K562 (cell line): ENCODE results near the gene ESCO1. TPM values are rescaled to one million over a fixed set of nuclear protein-coding genes. Genes with fewer than 3 reads are reported as not detected.

Experiments used
- ARNT ChIP-seq, 2 experiments: fragments of 450-650 bp; IDR thresholded peaks; 2 replicates each; pipeline ENCODE4 v1.6.1; 2016; ENCODE audit warnings: mild to moderate bottlenecking in 1 of 2
- CHD2 ChIP-seq: IDR thresholded peaks from 2 replicates; pipeline ENCODE4 v1.6.1; 2011; ENCODE audit warnings: low read depth, low read length
- CHD4 ChIP-seq: fragments of 200-600 bp; sonication (generic); IDR thresholded peaks from 3 replicates; pipeline ENCODE4 v1.6.1; 2012; ENCODE audit warnings: low read depth, mild to moderate bottlenecking, mixed read lengths, low read length, inconsistent platforms; ENCODE audit not compliant: insufficient read depth, insufficient replicate concordance, poor library complexity, severe bottlenecking
- CREM ChIP-seq: IDR thresholded peaks from 2 replicates; pipeline ENCODE4 v1.6.1; 2014; ENCODE audit warnings: antibody characterized with exemption, low read depth
- CSDE1 ChIP-seq, 2 experiments: fragments of 450-650 bp; IDR thresholded peaks; 2 replicates each; pipeline ENCODE4 v1.6.1; 2016; ENCODE audit warnings: mild to moderate bottlenecking in 1 of 2
- ELF1 ChIP-seq: fragments of 200-800 bp; sonication (Bioruptor generic); IDR thresholded peaks from 2 replicates; pipeline ENCODE4 v1.6.1; 2016; ENCODE audit warnings: missing genetic modification characterization, missing compliant biosample characterization
- FOXK1 ChIP-seq: sonication (generic); formaldehyde crosslinking; IDR thresholded peaks from 2 replicates; pipeline ENCODE4 v1.8.0; 2022; ENCODE audit warnings: missing genetic modification reagents, mild to moderate bottlenecking, borderline replicate concordance
- HCFC1 ChIP-seq: IDR thresholded peaks from 2 replicates; pipeline ENCODE4 v1.6.1; 2012; ENCODE audit warnings: low read depth, low read length, improper control_type of control experiment
- HDAC1 ChIP-seq, 2 experiments: fragments of 450-650 bp; IDR thresholded peaks; 2 replicates each; pipeline ENCODE4 v1.6.1; 2016 to 2017; ENCODE audit warnings: inconsistent platforms in 1 of 2, mild to moderate bottlenecking in 1 of 2, moderate library complexity in 1 of 2
- KLF16 ChIP-seq: IDR thresholded peaks from 2 replicates; pipeline ENCODE4 v1.6.1; 2016; ENCODE audit warnings: antibody characterized with exemption
- MEF2D ChIP-seq: conservative IDR thresholded peaks from 2 replicates; pipeline ENCODE4 v1.6.1; 2016; ENCODE audit warnings: low read depth, missing genetic modification characterization, missing compliant biosample characterization
- MTA3 ChIP-seq: fragments of 450-650 bp; formaldehyde crosslinking; IDR thresholded peaks from 2 replicates; pipeline ENCODE4 v1.6.1; 2017; ENCODE audit warnings: mild to moderate bottlenecking, borderline replicate concordance
- NFE2 ChIP-seq: IDR thresholded peaks from 2 replicates; pipeline ENCODE4 v1.6.1; 2014; ENCODE audit warnings: antibody characterized with exemption, low read depth
- NR2F6 ChIP-seq: fragments of 450-650 bp; formaldehyde crosslinking; IDR thresholded peaks from 2 replicates; pipeline ENCODE4 v1.4.0; 2020; ENCODE audit warnings: mild to moderate bottlenecking
- PML ChIP-seq: IDR thresholded peaks from 2 replicates; pipeline ENCODE4 v1.6.1; 2012; ENCODE audit warnings: low read length, inconsistent platforms
- TBL1XR1 ChIP-seq, 2 experiments: IDR thresholded peaks; 2 replicates each; pipeline ENCODE4 v1.6.1; 2012; ENCODE audit warnings: improper control_type of control experiment in 2 of 2, low read length in 2 of 2, mild to moderate bottlenecking in 1 of 2
- U2AF1 ChIP-seq: fragments of 200-400 bp; formaldehyde crosslinking; optimal IDR thresholded peaks from 2 replicates; pipeline ENCODE3; 2017; ENCODE audit warnings: mild to moderate bottlenecking, low read depth, low read length, moderate library complexity
- ZBTB17 ChIP-seq: fragments of 450-650 bp; formaldehyde crosslinking; IDR thresholded peaks from 2 replicates; pipeline ENCODE4 v1.4.0; 2020; ENCODE audit warnings: mild to moderate bottlenecking
- ZFP1 ChIP-seq: fragments of 450-650 bp; formaldehyde crosslinking; IDR thresholded peaks from 2 replicates; pipeline ENCODE4 v1.4.0; 2020; ENCODE audit warnings: mild to moderate bottlenecking, mixed read lengths
- polyA plus RNA-seq, 8 experiments: library from polyadenylated mRNA; depleted of rRNA in 4 of 8; stranded (reverse) in 5 of 8; unstranded in 3 of 8; fragments of >200 nt; fragmentation: Nextera tagmentation in 2 of 8; fragmentation: Illumina TruSeq in 1 of 8; extraction: Ambion mirVana in 2 of 8; extraction: Trizol in 1 of 8; gene quantifications; 2 replicates each; pipeline versions ENCODE4 v1.2.1 to v1.2.3, GENCODE V29; 2011 to 2014; ENCODE audit warnings: inconsistent platforms in 1 of 8, missing spikeins in 1 of 8
- total RNA-seq, 7 experiments: library from RNA; depleted of rRNA in 6 of 7; stranded (reverse); fragments of >200 nt in 6 of 7; fragmentation: Illumina TruSeq in 2 of 7; extraction: Trizol in 2 of 7; gene quantifications; 2 replicates each; pipeline versions ENCODE4 v1.2.1 to v1.2.3, GENCODE V29; 2011 to 2021; ENCODE audit warnings: low replicate concordance in 1 of 7
- TF ChIP-seq, protein P1 (sequence below), 2 experiments: fragments of 450-650 bp in 1 of 2; IDR thresholded peaks; 2 replicates each; pipeline ENCODE4 v1.6.1; 2011 to 2017; ENCODE audit warnings: low read depth in 2 of 2, antibody characterized with exemption in 1 of 2, borderline replicate concordance in 1 of 2, low read length in 1 of 2, mild to moderate bottlenecking in 1 of 2, mixed read lengths in 1 of 2; ENCODE audit not compliant: control insufficient read depth in 1 of 2
- TF ChIP-seq, protein P2 (sequence below): fragments of 450-650 bp; formaldehyde crosslinking; conservative IDR thresholded peaks from 2 replicates; pipeline ENCODE4 v1.4.0; 2022; ENCODE audit warnings: mild to moderate bottlenecking, missing genetic modification characterization
- TF ChIP-seq, protein P3 (sequence below): fragments of 450-650 bp; IDR thresholded peaks from 2 replicates; pipeline ENCODE4 v1.6.1; 2018; ENCODE audit warnings: mild to moderate bottlenecking, low read depth; ENCODE audit not compliant: partially characterized antibody

ESCO1 gene
- total and polyA plus RNA-seq, 9 of the 15 experiments (the other 6 are each of a cell fraction or from before 2014, with no cell fraction given), result 15.0 to 31.3 (median 19.6) TPM

DNA sequence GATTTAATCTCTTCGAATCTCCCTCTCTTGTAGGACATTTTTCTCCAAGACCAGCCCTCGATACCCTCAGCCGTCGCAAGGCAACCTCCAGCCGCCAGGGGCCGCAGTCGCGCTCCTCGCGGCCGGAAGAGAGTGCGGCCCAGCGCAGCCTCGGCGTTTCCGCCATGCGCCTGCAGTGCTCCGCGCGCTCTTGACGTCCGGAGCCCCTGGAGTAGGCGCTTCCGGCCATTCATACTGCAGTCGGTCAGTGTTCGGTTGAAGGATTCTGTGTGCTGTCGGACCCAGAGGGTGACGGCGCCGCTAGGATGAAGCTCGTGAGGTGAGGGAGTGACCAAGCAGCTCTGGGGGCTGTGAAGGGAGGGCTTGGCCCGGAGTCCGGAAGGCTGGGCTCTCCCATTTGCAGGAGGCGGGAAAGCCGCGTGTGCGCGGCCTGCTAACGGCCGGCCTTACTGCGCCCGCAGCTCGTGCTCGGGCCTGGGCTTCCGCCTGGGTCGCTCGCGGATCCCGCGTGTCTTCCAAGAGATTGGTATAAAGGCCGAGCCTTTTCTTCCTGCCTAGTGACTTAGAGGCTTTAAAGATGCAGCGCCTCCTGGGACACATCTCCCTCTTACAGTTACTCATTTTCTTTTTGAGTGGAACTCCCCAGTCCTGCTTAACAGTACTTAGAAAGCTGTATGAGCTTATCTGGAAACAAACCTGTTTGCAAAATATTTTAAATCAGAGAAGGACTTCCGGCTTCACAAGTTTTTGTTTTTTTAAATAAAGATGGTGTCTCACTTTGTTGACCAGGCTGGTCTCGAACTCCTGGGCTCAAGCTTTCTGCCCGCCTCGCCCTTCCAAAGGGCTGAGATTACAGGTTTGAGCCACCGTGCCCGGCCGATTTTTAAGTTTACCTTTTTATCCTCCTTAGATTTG, 11.9 kb upstream of the ESCO1 start, which contains the start of gene SNRPD1 (continued):
- peak; percentile 5 to 98; a peak in 3 of 4 replicates for TF ChIP-seq HDAC1 (IDR thresholded peaks at IDR 0.05)
- TF ChIP-seq ELF1 (tag), result peak; percentile 91
- no peak for TF ChIP-seq ZFP1 (CRISPR knock-in tag)
- TF ChIP-seq PML, result peak; percentile 73
- TF ChIP-seq ARNT (IDR thresholded peaks at IDR 0.05), result no peak
- no peak for TF ChIP-seq CSDE1 (IDR thresholded peaks at IDR 0.05)
- TF ChIP-seq ZBTB17 (CRISPR knock-in tag), result 0 out of 2 replicates have a peak, but pooled peaks have one; percentile 23
- 0 out of 2 replicates have a peak, but pooled peaks have one; percentile 29 for TF ChIP-seq MEF2D (tag)
- no peak for TF ChIP-seq NR2F6
- TF ChIP-seq, protein P1, sequence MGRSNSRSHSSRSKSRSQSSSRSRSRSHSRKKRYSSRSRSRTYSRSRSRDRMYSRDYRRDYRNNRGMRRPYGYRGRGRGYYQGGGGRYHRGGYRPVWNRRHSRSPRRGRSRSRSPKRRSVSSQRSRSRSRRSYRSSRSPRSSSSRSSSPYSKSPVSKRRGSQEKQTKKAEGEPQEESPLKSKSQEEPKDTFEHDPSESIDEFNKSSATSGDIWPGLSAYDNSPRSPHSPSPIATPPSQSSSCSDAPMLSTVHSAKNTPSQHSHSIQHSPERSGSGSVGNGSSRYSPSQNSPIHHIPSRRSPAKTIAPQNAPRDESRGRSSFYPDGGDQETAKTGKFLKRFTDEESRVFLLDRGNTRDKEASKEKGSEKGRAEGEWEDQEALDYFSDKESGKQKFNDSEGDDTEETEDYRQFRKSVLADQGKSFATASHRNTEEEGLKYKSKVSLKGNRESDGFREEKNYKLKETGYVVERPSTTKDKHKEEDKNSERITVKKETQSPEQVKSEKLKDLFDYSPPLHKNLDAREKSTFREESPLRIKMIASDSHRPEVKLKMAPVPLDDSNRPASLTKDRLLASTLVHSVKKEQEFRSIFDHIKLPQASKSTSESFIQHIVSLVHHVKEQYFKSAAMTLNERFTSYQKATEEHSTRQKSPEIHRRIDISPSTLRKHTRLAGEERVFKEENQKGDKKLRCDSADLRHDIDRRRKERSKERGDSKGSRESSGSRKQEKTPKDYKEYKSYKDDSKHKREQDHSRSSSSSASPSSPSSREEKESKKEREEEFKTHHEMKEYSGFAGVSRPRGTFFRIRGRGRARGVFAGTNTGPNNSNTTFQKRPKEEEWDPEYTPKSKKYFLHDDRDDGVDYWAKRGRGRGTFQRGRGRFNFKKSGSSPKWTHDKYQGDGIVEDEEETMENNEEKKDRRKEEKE (IDR thresholded peaks at IDR 0.05; ENCODE audit: borderline replicate concordance in 1 of 2, control insufficient read depth in 1 of 2, low read depth in 2 of 2, low read length in 1 of 2), result peak in 1 of 2 experiments; percentile 92; a peak in 2 of 4 replicates
- no peak for TF ChIP-seq CHD4
- TF ChIP-seq, protein P2, sequence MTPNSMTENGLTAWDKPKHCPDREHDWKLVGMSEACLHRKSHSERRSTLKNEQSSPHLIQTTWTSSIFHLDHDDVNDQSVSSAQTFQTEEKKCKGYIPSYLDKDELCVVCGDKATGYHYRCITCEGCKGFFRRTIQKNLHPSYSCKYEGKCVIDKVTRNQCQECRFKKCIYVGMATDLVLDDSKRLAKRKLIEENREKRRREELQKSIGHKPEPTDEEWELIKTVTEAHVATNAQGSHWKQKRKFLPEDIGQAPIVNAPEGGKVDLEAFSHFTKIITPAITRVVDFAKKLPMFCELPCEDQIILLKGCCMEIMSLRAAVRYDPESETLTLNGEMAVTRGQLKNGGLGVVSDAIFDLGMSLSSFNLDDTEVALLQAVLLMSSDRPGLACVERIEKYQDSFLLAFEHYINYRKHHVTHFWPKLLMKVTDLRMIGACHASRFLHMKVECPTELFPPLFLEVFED (CRISPR knock-in tag), result no peak
- TF ChIP-seq HCFC1, result peak; percentile 87
- TF ChIP-seq FOXK1, result 0 out of 2 replicates have a peak, but pooled peaks have one; percentile 25
- TF ChIP-seq MTA3, result peak; percentile 87
- TF ChIP-seq, protein P3, sequence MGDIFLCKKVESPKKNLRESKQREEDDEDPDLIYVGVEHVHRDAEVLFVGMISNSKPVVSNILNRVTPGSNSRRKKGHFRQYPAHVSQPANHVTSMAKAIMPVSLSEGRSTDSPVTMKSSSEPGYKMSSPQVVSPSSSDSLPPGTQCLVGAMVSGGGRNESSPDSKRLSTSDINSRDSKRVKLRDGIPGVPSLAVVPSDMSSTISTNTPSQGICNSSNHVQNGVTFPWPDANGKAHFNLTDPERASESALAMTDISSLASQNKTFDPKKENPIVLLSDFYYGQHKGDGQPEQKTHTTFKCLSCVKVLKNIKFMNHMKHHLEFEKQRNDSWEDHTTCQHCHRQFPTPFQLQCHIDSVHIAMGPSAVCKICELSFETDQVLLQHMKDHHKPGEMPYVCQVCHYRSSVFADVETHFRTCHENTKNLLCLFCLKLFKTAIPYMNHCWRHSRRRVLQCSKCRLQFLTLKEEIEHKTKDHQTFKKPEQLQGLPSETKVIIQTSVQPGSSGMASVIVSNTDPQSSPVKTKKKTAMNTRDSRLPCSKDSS, result no peak
- TF ChIP-seq TBL1XR1 (IDR thresholded peaks at IDR 0.05; ENCODE audit: low read length in 2 of 2), result 0 out of 4 replicates have a peak, but pooled peaks of 1 of the 2 experiments have one; percentile 29
- TF ChIP-seq CHD2, result no peak
- no peak for TF ChIP-seq U2AF1
- 0 out of 2 replicates have a peak, but pooled peaks have one; percentile 7 for TF ChIP-seq KLF16
- TF ChIP-seq CREM, result peak; percentile 90
- peak; percentile 45; the same call in 1 of the 2 replicates for TF ChIP-seq NFE2
